Eye (tissue), 1 donor: ENCODE results near the gene PCDHGA1.

Experiments
- DNase-seq: peaks from one replicate; pipeline ENCODE4 v3.0.0-alpha.2; 2015

The PCDHGA1 gene

GRCh38 chr5:141547921-141548320, 217.6 kb downstream of the PCDHGA1 start:
- DNase-seq = no peak

GRCh38 chr5:141557681-141558136, 227.4 kb downstream of the PCDHGA1 start:
- peak; percentile 96 for DNase-seq

DNA sequence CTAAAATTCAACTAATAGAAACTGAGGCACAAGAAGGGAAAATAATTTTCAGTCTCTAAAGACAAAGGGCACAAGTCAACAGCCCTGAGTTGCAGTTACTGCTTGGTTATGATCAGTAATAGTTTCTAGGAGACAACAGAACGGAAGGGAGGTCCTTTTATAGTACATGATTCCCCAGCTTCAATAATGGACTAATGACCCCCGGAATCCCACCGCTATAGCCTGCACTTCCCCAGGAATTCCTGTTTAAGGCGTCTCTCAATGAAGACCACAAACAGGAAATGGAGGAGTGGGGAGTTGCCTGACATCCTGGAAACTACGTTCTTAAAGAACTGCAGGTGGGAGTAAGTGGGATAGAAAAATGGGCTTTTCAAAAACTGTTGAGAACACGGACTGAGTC, 227.8 kb downstream of the PCDHGA1 start:
- no peak for DNase-seq

GRCh38 chr5:141559461-141559860, 229.1 kb downstream of the PCDHGA1 start:
- peak; percentile 19 for DNase-seq

DNA sequence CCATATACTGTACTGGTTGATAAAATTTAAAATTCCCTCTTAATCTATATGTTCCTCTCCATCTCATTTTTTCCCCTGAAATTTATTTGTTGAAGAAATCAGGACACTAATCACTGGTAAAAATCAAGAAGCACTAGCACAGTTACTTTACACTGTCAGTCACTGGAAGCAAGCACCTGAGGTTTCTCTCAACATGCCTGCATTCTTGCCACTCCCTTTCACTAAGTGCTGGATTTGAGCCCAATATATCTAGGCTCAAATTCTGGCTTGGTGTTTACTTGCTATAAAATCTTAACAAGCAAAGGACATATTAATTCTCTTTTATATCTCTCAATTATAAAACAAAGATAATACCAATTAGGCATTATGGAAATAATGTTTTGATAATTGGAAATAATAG, 229.8 kb downstream of the PCDHGA1 start:
- peak; percentile 77 for DNase-seq

GRCh38 chr5:141560725-141561483, 230.6 kb downstream of the PCDHGA1 start:
- peak; percentile 98 for DNase-seq
